Measurements from ENCODE around the gene CUL3.

DNA sequence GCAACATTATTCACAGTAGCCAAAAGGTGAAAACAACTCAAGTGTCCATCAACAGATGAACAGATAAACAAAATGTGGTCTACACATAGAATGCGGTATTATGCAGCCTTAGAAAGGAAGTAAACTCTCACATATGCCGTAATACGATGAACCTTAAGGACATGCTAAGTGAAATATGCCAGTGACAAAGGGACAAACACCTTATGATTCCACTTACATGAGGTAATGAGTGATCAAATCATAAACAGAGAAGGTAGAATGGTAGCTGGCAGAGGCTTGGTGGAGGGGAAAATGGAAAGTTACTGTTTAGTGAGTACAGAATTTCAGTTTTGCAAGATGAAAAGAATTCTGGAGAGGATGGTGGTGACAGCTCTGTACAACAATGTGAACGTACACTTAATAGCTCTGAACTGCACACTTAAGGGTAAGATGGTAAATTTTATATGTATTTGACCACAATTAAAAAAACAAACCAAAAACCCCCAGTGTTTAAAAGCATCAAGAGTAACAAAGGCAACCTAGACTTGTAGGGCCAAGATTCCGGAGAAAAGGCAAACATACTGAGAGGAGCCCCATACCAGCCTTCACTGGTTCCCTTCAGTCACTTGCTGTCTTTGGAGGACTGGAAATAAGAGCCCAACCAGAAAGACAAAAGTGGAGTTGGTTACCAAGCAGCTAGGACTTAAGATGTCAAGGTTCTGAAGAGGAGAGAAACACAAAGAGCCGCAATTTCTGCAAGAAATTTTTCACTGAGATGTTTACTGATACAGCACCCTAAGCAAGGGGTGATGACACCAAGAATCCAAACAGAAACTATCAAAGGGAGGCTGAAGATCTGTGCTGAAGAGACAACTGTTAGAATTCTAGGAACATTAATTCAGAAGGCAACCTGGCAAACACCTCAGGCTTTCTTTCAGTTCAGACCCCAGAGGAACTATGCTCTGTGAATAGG lies 61.3 kb downstream of the CUL3 start:
- no peak for TF ChIP-seq SIN3A (IDR thresholded peaks at IDR 0.05; ENCODE audit: borderline replicate concordance, insufficient read depth, low read length)
- TF ChIP-seq, protein P1, sequence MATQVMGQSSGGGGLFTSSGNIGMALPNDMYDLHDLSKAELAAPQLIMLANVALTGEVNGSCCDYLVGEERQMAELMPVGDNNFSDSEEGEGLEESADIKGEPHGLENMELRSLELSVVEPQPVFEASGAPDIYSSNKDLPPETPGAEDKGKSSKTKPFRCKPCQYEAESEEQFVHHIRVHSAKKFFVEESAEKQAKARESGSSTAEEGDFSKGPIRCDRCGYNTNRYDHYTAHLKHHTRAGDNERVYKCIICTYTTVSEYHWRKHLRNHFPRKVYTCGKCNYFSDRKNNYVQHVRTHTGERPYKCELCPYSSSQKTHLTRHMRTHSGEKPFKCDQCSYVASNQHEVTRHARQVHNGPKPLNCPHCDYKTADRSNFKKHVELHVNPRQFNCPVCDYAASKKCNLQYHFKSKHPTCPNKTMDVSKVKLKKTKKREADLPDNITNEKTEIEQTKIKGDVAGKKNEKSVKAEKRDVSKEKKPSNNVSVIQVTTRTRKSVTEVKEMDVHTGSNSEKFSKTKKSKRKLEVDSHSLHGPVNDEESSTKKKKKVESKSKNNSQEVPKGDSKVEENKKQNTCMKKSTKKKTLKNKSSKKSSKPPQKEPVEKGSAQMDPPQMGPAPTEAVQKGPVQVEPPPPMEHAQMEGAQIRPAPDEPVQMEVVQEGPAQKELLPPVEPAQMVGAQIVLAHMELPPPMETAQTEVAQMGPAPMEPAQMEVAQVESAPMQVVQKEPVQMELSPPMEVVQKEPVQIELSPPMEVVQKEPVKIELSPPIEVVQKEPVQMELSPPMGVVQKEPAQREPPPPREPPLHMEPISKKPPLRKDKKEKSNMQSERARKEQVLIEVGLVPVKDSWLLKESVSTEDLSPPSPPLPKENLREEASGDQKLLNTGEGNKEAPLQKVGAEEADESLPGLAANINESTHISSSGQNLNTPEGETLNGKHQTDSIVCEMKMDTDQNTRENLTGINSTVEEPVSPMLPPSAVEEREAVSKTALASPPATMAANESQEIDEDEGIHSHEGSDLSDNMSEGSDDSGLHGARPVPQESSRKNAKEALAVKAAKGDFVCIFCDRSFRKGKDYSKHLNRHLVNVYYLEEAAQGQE (IDR thresholded peaks at IDR 0.05; ENCODE audit: insufficient read depth in 1 of 2, low read depth in 2 of 2, low read length in 2 of 2): no peak
- no peak for TF ChIP-seq POLR2AphosphoS5 (IDR thresholded peaks at IDR 0.05; ENCODE audit: low read depth, low read length)
